Stimulated activated CD8-positive, alpha-beta memory T cell treated with anti-CD3 and anti-CD28 coated beads, Interleukin-2, amount 100 ng/mL, for 48 hours (primary cell): ENCODE measurements around the gene WNK3.
"Not testable (repeated sequence)": the region's sequence is repeated elsewhere in the genome, so short reads cannot be mapped to it uniquely, and the experiment has no call there.

Experiments used
- DNase-seq, 2 donors: peaks; one replicate each; pipeline ENCODE4 v3.0.0-alpha.2; 2020; ENCODE audit warnings: low read depth in 2 of 2

The WNK3 gene

DNA sequence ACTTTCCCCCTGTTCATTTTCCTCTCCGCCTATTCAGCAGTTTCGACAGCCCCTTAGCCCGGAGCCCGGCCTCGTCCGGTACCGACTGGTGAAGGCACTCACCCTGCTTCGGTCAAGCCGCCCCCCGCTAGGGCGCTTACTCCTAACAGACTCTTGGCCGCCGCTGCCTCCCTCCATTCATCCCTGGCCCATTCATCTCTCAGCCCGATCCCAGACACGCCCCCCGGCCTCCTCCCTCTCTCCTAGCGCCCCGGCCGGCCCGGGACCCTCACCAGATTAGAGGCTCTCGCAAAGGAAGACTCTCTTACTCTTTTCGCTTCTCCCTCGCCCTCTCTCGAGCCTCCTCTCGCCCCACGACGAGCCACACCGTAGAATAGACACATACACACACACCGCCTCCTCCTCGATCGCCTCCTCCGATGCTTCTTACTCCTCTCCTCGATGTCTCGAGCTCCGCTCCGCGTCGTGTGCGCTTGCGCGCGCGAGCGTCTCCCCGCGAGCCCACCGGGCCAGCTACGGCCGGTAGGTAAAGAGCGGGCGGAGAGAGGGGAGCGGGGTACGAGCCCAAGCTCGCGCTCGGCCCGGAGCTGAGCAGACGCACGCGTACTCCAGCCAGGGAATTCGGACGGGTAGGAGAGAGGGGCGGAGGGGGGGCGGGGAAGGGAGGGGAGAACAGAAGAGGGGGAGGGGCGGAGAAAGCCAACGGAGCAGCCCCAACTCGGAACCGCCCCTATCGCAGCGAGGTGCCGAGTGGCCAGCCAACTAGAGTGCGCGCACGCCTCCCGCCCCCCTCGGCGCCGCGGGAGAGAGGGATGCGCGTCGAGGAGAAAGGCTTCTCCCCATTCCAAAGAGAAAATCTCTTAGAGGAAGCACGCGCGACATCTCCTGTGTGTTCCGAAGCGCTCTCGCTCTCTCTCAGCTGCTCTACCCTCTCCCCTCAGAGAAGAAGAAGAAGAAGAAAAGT, at the start of gene WNK3:
Gene WNK3, minus strand, starts transcription at position 633 of the 964 bp plus-strand sequence.
- peak in 1 of 2 donors; percentile 23 for DNase-seq

DNA sequence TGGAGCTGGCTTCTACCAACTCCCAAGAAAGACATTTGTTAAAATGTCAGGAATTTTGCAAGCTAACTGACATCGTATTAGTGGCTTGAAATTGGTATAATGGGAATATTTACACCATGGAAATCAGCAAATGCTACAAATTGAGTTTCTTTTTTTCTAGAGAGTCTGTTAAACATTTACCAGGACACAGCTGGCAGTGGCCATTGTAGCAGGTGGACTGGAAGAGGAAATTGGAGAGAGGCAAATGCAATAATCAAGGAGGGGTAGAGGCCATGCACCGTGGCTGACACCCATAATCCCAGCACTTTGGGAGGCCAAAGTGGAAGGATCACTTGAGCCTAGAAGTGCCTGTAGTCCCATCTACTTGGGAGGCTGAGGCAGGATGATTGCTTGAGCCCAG, 49.4 kb upstream of the WNK3 start:
- DNase-seq: no peak

DNA sequence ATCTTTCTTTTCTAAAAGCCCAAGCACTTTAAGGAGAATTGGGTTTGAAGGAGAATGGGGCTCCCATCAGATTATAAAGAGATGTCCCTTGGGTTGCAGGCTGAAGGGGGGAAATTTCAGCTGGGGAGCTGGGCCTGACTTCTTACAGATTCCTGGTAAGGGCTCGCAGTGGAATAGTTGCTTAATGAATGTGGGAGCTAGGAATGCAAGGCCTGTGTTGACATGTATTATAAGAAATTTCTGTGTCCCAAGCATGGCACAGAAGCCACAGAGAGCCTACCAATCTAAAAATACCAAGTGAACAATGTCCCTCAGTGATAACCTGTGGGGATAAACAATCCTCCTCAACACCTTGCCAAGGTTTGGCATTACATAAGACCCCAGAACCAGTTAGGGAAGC, 39.3 kb upstream of the WNK3 start:
- DNase-seq: no peak

DNA sequence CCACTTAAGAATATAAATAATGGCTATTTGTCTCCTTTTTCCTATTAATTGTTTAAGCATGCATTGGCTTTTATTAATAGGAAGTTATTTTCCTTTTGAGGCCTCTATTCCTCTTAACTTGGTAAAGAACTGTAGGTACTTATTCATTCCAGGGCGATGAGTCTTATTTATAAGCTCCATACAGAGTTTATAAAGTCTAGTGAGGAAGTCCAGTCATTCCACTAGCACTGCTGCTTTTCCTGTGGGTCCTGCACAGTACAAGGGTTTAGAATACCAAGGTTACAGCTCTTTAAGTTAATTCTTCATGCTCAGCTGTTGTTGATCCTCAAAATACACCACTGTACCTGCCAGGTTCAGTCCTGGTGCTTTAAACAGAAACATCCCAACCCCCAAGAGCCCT, 28.5 kb upstream of the WNK3 start:
- no peak for DNase-seq

DNA sequence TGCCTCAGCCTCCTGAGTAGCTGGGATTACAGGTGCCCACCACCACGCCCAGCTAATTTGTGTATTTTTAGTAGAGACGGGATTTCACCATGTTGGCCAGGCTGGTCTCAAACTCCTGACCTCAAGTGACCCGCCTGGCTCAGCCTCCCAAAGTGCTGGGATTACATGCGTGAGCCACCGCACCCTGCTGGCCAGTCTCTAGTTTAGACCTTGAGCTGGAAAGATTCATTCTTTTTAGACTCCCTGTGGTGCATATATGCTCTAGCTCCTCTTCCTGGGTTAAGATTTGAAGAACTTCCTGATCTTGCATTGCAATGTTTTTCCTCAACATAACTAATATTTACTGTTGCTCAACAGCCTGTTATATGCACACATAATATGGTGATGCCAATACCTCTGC, 26.8 kb upstream of the WNK3 start:
- not testable (repeated sequence) for DNase-seq

DNA sequence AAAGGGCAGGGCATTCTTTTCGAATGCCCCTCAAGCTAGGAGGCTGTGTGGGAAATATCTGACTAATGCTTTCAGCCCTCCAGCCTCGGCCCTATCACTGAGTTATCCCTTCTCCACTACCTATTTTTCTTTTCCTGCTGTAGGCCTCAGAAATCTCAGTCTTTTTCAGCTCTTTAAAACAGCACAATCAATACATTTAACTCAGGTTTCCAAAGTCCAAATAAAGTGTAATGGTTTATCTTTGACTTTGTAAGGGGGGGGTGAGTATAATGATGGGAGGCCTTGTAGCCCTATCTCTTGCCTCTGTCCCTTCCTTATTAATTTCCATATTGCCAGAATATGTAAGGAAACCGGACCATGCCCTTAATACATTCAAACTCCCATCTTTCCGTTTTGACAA, 1.6 kb upstream of the WNK3 start:
- DNase-seq: no peak

DNA sequence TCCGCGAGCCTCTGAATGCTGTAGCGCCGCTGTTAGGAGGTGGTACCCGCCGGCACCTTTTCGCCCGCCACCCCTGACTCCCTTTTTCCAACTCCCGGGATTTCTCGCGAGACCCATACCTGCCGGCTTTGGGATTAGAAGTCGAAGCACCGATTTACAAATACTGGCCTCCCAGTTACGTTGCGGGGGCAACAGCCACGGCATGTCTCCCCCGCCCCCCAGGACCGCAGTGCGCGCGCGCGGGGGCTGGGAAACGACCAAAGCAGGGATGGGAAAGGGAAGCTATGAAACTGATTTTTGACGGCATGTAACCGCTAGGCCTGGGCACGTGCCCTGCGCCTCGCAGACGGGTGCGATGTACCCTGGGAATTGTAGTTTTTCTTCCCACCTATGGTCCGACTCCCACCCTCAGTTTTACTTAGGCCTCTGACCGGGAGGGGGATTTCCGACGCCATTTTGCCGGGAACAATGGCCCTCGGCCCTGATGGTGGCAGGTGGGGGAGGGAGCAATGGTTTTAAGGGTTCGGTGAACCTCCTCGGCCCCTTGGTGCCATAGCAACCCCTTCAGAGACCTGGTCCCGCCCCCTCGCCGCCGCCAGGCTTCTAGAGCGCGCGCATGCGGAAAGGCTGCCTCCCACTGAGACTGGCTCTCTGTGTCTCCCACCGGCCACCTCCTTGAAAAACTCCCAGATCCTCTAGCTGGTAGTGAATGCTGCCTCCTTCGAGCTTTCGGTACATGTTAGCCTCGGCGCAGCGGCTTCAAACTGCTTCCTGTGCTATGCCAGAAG, 772 bp upstream of the WNK3 start:
- peak in 1 of 2 donors; percentile 20 for DNase-seq

DNA sequence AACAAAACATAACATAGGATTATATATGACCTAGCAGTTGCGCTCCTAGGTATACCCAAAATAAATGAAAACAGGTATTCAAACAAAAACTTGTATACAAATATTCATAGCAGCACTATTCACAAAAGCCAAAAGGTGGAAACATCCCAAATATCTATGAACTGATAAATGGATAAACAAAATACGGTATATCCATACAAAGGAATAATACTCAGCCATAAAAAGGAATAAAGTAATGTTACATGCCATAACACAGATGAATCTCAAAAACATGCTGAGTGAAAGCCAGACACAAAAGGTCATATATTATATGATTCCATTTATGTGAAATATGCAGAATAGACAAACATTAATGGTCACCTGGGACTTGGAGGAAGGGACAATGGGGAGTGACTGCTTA, 5.2 kb downstream of the WNK3 start:
- no peak for DNase-seq

DNA sequence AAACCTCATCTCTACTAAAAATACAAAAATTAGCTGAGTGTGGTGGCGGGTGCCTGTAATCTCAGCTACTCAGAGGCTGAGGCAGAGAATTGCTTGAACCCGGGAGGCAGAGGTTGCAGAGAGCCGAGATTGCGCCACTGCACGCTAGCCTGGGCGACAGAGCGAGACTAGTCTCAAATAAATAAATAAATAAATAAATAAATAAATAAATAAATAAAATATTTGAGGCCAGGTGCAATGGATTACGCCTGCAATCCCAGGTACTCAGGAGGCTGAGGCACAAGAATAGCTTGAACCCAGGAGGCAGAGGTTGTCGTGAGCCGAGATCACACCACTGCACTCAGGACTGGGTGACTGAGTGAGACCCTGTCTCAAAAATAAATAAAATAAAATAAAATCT, 20.5 kb downstream of the WNK3 start:
- not testable (repeated sequence) for DNase-seq

DNA sequence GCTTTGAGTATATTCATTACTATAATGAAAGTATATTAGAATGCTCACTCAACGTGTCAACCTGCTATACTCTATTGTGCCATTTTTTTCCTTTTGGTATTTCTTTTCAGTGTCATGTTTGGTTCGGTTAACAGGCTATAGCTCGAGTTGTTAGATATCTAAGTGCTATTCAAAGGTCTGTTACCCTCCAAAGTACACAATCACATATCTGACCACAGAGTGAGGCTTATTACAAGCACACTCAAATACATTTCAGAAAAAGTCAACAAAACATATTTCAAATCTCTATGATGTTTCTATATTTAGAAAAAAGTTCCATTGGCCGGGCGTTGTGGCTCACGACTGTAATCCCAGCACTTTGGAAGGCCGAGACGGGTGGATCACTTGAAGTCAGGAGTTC, 32.8 kb downstream of the WNK3 start:
- DNase-seq: no peak

DNA sequence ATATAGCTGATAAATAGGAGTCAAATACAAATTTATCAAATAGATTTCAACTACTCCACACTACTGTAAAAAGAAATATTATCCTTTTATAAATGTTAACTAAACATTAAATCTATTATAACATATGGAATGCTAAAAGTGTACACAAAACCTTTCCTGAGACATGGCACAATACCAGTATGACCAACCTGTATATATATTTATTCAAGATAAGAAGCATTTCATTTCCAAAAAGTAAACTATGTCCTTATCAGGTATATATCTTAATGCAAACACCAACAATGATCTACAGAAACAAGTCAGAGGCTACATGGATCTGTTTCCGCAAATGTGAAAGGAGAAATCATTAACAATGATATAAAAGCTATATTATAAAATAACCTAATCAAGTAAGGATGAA, 37.8 kb downstream of the WNK3 start:
- DNase-seq: no peak

DNA sequence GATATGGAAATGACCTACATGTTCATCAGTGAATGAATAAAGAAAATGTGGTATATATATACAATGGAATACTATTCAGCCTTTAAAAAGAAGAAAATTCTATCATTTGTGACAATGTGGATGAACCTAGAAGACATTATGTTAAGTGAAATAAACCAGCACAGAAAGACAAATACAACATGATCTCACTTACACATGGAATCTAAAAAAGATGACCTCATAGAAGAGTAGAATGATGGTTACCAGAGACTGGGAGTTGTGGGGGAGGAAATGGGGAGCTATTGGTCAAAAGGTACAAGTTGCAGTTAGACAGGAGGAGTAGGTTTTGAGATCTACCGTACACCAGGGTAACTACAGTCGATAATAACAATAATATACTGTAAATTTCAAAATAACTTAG, 51.5 kb downstream of the WNK3 start:
- no peak for DNase-seq

DNA sequence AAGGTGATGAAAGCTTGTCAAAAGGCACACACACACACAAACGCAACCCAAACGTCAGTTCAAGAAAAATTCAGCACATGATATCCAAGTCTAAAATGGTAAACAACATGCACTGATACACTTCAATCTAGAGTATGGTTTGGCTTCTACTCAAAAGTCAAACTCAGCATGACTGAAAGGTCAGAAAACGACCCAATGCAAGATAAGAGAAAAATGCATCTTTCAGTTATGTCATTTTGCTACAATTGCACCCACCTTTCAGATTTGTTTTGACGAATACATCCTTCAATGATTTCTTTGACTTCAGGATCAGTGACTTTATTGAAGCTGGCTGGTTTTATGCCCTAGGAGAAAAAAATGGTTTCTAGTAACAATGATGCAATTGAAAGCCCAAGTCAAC, 56.3 kb downstream of the WNK3 start:
- no peak for DNase-seq

DNA sequence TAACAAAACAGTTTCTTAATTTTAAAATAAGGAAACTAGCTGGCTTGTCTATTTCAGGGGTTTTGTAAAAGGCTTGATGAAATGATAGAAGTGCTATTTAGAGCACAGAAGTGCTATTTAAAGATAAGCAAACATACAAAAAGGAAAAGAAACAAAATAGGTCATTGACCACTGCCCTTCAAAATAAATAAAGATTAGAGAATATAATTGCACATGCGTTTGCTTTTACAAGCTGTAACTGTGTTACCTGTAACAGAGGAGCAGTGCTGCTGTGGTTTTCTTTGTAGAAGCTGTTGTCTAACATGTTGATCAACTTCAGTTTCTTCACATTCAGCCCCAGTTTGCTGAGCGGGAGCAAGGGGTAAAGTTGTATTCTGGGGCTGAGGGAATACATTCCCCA, 63.5 kb downstream of the WNK3 start:
- DNase-seq: no peak

DNA sequence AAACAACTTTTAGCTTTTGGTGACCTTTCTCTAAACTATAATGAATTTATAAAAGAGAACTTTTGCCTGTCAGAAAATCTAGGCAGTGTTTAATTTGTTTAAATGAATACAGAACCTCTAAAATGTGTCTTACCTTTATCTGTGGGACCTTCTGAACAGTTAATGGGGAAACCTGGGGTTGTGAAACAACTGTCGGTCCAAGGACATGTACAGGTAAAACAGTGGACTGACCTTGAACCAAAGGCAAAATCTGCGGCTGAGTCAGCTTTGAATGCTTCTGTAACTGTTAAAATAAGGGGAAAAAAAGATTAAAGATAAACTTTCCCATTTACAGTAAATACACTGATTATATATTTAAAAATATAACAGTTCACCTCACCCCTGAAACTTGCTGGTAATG, 65.1 kb downstream of the WNK3 start:
- DNase-seq: no peak

DNA sequence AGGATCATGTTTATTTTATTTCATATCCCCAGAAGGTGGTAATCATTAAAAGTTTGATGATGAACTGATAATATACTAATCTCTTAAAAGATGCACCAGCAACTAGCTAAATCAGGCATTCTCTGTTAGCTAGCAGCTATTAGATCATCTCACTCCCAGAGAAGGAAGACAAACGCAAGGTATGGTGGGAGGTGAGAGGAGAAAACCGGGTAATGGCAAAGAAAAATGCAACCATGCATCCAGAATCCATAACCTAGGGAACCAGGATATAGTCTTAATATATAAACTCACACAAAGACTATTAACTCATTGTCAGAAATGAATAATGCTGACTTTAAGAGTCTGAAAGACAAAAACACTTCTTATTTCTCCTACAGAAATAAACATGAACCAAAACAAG, 66.1 kb downstream of the WNK3 start:
- DNase-seq: no peak

DNA sequence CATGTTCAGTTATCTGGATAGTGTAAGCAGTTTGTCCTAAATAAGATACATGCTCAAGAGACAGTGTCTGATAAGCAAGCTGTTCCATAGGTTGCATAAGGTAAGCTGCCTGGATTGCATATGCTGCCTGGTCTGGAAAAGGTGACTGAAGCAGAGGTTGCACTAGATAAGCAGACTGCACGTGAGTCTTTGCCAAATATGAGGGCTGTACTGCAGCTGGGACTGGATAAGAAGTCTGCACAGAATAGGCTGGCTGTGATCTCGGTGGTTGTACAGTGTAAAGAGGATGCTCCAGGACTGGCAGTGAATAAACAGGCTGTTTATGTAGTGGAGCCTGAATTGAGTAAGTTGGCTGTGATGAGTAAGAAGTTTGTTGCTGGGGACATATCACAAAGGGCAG, 68.9 kb downstream of the WNK3 start:
- DNase-seq: no peak

DNA sequence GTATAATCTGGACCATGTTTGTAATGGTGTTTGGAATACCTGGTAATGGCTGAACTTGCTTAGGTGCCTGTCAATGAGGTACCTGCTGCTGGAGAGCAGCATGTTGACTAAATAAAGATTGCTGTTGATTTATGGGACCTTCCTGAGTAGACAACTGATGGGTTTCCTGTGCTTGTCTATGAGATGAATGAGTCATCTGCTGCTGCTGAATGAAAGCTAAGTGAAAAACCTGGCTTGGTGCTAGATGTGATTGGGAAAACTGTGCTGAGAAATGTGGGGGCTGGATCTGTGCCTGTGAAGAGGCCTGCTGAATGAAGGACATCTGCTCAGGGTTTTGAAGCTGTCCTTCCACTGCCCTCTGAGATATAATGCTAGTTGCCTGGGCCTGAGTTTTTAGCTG, 69.6 kb downstream of the WNK3 start:
- DNase-seq: no peak

DNA sequence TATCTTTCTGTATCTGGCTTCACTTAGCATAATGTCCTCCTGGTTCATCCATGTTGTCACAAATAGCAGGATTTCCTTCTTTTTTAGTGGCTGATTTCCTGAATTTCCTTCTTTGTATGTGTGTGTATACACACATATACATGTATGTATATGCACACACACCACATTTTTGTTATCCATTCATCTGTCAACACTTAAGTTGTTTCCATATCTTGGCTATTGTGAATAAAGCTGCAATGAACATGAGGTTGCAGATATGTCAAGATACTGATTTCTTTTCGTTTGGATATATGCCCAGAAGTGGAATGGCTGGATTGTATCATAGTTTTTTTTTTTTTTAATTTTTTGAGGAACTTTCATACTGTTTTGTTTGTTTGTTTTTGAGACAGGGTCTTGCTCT, 76.2 kb downstream of the WNK3 start:
- no peak for DNase-seq

DNA sequence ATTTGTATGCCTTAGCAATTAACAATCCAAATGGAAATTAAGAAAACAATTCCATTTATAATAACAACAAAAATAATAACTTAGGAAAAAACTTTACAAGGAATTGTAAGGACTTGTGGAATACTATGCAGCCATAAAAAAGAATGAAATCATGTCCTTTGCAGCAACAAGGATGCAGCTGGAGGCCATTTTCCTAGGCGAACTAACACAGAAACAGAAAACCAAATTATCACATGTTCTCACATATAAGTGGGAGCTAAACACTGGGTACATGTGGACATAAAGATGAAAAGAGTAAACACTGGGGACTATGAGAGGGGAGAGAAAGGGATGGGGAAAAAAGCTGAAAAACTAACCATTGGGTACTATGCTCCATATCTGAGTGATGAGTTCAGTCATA, 77.4 kb downstream of the WNK3 start:
- no peak for DNase-seq

DNA sequence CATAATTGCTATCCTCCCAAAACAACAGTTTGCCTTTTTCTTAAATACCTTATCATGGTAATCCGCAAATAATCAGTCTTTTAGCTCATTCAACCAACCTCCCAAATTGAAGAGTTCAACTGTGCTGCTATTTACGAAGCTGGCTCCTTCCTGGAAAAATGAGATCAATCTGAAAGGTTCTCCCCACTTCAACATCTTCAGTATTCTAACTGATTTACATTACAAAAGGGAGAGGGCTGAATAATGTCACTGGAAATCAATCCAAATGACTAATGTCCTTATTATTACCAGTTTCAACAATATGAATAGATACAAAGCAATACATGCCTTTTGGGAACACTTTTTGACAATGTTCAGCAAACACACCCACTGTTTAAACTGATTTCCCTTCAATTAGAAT, 86.2 kb downstream of the WNK3 start:
- DNase-seq: no peak

DNA sequence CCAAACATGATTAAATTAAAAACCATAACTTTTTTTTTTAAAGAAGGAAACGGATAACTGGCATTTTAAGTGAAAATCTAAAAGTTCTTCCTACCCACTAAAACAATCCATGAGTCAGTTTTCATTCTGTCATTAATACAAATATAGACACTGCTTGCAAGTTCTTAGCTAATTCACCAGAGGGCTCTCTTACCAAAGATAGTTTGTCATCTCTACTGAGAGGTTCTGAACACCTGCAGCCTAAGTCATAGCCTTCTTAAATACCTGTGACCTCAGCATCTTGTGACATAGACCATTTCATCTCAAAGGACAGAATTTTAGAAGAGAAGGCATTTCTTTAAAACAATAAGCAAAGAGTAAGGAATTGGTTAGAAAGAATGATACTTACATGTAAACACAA, 109.5 kb downstream of the WNK3 start:
- no peak for DNase-seq

DNA sequence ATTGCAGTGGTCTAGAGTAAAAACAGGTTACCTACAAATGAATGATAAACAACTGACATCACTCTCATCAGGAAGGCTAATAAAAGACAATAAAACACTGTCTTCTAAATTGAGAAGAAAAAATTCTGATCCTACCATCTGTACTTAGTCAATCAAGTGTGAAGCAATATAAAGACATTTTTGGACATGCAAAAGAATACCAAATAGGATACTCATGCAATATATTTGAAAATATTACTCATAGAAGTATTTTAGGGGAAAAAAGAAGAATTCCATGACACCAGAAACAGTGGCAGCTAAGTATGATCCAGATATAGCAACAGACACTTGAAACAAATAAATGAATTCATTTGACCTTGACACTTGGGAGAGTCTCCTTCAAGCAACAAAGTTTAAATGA, 111.0 kb downstream of the WNK3 start:
- DNase-seq: no peak
